ENCODE measurements around the gene CES2.

DNA sequence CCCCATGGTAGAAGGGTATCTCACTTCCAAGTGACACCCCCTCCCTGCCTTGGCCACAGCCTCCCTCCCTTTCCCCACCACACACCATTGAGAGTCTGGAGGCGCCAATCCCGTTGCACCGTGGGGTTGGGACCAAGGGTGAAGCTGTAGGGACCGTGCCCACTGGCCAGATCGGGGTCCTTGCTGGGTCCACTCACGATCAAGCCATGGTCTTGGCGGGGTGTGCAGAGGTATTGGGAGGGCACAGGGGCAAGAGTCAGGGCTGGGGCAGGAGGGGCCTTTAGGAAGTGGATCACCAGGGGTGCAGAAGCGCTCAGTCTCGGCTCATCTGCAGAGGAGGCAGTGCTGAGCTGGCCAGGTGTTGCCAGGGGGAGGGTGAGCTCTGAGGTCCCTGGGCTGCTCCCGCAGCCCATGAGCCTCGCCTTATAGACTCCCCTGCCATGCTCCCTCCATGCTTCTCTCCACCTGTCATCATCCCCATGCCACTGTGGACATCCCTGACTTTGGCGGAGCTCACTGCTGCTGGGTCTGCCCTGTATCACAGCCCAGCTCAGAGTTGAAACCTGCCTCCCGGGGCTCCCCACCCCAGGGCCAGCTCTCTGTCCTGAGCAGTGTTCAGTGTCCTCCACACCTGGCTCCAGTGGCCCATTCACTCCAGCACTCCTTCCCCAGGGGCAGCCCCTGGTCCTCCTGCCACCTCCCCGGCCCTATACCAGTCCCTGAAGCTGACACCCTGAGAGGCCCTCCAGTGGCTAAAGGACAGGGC, 25.0 kb upstream of the CES2 start:
- TF ChIP-seq, protein P1, sequence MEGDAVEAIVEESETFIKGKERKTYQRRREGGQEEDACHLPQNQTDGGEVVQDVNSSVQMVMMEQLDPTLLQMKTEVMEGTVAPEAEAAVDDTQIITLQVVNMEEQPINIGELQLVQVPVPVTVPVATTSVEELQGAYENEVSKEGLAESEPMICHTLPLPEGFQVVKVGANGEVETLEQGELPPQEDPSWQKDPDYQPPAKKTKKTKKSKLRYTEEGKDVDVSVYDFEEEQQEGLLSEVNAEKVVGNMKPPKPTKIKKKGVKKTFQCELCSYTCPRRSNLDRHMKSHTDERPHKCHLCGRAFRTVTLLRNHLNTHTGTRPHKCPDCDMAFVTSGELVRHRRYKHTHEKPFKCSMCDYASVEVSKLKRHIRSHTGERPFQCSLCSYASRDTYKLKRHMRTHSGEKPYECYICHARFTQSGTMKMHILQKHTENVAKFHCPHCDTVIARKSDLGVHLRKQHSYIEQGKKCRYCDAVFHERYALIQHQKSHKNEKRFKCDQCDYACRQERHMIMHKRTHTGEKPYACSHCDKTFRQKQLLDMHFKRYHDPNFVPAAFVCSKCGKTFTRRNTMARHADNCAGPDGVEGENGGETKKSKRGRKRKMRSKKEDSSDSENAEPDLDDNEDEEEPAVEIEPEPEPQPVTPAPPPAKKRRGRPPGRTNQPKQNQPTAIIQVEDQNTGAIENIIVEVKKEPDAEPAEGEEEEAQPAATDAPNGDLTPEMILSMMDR (IDR thresholded peaks at IDR 0.05), result no peak
- TF ChIP-seq POLR2A (IDR thresholded peaks at IDR 0.05) (no peak), POLR2AphosphoS5 (IDR thresholded peaks at IDR 0.05) (no peak)
